ENCODE measurements around the gene UROC1.

- TF ChIP-seq CTCF (IDR thresholded peaks at IDR 0.05) (no peak), JUND (IDR thresholded peaks at IDR 0.05) (no peak), MXI1 (IDR thresholded peaks at IDR 0.05; ENCODE audit: low read depth, low read length) (no peak)
These were observed 57.8 kb downstream of the UROC1 start for GRCh38 chr3:126459763-126460127.
